GM19193 (cell line): ENCODE data around the gene NINL.

Experiments used
- POLR2A ChIP-seq: IDR thresholded peaks from 4 replicates; pipeline ENCODE4 v1.6.1; 2011; ENCODE audit not compliant: insufficient read depth, insufficient read length; ENCODE audit errors: extremely low read depth

Gene NINL

DNA sequence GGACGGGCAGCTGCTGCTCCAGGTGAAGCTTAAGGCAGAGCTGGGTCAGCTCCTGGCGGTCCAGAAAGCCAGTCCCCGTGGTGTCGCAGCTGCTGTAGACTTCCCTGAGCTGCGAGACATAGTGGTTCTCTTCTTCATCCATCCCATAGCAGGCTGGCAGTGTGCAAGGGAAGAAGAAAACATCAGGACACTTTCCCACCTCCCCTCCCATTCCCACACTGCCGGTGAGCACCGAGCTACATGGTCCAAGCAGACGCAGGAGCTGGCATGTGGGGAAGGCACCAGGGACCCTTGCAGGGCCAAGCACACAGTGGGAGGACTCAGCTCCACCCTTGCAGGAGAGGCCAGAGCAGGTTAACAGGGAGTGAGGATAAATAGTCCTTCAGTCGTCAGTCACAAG lies 58.9 kb downstream of the NINL start:
- TF ChIP-seq POLR2A, result no peak

DNA sequence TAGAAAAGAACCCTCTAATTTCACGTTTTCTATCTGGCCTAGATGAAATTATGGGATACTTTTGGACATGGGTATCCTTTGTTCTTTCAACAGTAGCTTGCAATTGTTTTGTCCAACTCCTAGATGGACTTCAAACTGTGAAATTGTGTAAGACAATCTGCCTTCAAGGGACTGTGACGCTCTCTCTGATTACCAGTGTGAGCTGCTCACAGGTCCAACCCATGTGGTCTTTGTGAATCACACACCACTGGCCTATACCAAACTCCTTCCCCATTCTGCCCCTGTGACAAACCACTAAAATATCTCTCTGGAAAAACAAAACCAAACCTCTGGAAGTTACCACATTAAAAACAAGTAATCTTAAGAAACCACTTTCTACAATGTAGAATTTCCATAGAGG lies 59.5 kb downstream of the NINL start:
- no peak for TF ChIP-seq POLR2A

DNA sequence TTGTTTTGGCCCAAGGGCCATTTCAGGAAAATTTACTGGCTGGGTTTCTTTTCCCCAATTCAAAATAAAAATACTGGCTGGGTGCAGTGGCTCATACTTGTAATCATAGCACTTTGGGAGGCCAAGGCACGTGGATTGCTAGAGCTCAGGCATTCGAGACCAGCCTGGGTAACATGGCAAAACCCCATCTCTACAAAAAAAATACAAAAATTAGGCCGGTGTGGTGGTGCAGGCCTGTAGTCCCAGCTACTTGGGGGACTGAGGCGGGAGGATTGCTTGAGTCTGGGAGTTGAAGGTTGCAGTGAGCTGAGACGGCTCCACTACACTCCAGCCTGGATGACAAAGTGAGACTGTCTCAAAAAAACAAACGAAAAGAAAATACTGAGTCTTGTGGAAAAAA lies 60.0 kb downstream of the NINL start:
- TF ChIP-seq POLR2A, result no peak

DNA sequence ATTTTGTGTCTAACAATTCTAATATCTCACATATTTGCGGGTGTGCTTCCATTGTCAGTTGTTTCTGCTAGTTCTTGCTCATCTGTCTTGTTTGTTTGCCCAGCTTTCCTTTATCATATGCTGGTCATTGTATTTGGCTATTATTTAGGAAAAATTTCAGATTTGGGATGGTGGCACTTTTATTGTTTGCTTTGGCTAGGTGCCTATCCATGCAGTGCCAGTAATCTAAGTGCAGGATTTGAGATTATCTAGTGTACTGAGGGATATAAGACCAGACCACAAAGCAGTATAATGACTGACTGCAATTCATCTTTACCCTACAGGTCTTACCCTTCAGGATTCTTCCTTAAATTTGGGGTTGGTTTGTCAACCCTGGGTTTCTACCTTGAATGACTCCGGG lies 63.9 kb downstream of the NINL start:
- no peak for TF ChIP-seq POLR2A

DNA sequence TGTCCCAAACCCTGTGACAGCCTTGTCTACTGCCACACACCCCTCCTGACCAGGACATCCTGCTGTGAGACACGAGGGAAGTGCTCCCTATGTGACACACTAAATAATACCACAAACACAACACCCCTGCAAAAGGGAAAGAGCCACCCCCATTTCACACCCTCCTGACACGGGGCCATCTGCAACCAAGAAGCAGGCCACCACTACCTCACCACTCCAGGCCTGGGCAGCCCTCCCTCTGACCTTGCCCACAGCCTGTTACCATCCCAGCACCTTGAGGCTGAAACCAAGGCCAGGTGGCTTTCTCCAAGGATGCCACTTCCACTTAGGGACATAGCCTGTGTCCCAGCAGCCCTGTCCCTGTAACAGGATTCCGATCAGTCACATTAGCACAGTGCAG lies 68.2 kb downstream of the NINL start:
- no peak for TF ChIP-seq POLR2A

DNA sequence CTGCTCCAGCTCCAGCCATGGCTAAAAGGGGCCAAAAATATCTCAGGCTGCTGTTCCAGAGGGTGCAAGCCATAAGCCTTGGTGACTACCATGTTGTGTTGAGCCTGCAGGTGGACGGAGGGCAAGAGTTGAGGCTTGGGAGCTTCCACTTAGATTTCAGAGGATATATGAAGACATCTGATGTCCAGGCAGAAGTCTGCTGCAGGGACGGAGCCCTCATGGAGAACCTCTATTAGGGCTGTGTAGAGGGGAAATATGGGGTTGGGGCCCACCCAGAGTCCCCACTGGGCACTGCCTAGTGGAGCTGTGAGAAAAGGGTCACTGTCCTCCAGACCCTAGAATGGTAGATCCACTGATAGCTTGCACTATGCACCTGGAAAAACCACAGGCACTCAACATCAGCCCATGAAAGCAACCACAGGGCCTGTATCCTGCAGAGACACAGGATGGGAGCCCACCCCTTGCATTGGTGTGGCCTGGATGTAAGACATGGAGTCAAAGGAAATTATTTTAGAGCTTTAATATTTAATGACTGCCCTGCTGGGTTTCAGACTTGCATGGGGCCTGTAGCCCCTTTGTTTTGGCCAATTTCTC lies 70.5 kb downstream of the NINL start:
- no peak for TF ChIP-seq POLR2A

DNA sequence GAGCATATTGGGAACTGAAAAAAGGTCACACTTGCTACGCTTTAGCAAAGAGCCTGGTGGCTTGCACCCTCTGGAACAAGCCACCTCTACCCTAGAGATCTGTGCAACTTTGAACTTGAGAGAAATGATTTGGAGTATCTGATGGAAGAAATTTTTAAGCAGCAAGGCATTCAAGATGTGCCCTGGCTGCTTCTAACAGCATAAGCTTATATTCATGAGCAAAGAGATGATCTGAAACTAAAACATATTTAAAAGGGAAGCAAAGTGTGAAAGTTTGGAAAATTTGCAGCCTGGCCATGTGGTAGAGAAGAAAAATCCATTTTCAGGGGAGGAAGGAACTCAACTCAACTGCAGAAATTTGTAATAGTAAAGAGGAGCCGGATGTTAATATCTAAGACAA lies 71.1 kb downstream of the NINL start:
- no peak for TF ChIP-seq POLR2A

DNA sequence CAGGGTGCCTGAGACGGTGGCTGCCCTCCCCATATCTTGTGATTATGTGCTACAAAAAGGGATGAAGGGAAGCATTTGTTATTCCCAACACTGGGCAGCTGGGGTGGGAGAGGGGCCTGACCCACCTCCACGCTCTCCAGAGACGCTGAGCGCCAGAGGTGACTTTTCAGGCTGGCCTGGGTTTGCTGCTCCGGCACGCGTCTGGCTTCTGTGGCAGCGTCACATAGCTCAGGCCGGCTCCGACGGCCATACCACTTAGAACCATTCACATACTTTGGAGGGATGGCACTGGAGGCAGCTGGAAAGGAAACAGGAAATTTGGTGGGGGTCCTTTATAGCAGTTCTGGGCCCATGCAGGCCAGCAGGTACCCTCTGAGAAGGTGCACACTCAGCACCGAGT lies 72.6 kb downstream of the NINL start:
- no peak for TF ChIP-seq POLR2A

DNA sequence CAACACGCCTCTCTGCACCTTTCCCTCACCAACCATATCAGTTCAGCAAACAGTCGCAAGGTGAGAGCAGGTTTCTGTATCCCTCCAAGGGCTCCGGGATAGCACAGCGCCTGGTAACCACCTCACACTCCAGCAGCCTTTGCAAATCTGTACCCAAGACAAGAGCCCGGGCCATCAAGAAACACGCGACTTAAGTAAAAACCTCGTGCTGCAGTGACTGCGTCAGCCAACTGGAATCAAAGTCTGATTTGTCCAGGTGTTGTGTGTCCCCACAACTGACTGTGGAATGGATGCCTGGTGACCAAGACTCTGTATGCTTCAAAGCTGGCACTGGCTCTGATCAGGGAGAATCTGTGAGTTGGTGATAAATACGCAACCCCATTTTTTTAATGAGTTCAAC lies 74.1 kb downstream of the NINL start:
- TF ChIP-seq POLR2A, result no peak

DNA sequence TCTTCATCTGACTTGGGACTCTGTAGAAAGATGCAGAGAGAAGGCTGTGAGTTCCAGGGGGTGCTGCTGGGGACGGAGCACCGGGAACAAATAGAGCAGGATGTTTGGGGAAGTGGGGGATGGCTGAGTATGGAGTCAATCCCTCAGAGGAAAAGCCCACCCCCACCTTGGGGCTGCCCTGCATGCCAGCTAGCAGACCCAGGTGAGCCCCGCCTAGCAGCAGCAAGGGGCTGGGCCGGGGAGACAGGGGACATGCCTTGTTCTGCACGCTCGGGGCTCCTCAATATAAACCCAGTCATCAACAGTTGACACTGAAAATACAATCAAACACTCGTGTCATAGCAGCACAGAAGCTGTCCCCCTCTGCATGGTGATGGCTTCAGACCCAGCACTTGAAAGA lies 74.6 kb downstream of the NINL start:
- no peak for TF ChIP-seq POLR2A

DNA sequence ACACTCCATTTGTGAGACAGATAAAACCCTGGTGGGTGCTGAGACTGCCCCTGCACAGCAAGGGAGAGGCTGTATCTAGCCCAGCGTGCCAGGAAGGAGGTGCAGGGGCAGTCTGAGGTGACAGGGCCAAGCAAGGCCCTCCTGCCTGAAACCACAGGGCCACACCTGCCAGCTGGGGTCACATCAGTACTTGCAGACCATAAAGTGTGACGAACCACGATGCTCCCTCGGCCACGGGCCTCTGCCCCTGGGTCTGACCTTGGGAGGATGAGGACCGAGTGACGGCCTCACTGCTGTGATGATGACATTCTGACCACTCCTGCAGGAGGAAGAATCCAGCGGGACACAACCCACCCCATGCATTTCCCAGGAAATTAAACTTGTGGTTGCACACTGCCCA lies 75.1 kb downstream of the NINL start:
- TF ChIP-seq POLR2A, result no peak

DNA sequence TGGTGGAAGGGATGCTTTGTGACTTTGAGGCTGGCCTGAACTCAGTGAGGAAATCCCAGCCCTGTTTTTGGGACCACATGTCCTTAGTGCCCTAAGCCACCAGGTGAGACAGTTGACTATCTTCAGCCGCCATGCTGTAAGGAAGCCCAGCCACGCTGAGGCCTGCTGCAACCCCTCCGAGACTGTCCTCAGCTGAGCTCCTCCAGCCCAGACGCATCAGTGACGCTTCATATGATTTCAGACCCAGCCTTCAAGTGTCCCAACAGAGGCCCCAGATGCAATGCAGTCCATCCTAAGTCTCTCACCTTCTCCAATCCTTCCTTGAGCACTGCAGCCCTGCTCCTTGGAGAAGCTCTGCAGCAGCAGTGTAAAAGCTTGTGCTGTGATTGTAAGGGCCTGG lies 76.2 kb downstream of the NINL start:
- no peak for TF ChIP-seq POLR2A

DNA sequence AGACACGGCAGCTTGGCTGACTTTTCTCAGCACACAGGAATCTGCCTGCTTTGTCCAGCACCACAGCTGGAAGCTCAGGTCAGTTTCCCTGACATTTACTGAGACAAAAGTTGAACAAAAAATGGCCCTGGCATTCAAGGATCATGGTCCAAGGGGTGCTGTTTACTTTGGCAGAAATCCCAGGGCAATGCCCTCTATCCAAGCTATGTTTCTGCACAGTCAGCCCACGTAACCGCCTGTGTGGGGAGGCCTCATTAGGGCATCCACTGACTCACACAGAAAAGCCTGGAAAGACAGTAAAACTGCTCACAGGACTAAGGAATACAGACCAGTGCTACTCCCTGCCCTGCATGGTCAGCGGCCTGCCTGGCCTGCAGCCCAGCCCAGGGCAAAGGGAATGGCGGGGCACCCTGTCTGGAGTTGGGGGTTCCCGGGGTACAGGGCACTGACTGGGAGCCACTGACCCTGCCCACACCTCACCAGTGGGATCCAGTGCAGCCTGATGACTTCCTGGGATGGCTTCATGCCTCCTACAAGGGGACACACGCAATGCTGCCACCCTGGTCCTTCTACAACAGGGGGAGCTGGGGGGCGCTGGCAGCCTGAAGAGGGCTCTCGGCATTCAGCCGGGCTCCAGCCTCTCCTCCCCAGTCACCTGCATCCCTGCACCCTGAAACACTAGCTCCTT lies 77.1 kb downstream of the NINL start:
- no peak for TF ChIP-seq POLR2A

DNA sequence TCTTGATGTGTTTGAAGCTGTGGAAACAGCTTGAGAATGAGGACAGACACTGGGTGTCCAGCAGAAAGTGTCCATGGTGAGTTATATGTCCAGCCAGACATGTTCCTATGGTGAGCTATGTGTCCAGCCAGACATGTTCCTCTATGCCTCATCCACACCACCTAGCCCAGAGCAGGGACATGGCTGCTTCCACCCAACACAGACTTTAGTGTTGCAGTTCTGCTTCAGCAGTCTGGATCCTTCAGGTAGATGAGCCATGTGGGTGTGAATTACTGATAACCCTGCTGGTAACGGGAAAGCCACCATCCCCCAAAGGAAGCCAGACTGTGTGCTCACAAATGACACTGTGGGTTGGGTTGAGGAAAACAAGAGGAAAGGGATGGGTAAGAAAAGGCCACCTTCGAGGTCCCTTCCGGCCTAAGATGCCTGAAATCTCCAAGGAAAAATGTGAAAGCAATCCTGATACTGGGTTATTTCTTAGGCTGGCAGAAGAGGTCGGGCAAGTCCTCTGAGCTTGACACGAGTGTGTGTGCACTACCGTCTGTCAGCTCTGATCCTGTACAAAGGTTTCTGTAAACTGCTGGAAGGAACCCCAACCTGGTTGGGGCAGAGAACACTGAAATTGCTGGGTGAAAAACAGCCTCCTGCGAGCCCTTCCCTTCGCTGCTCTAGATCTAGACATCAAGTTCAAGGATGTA lies 77.8 kb downstream of the NINL start:
- no peak for TF ChIP-seq POLR2A

DNA sequence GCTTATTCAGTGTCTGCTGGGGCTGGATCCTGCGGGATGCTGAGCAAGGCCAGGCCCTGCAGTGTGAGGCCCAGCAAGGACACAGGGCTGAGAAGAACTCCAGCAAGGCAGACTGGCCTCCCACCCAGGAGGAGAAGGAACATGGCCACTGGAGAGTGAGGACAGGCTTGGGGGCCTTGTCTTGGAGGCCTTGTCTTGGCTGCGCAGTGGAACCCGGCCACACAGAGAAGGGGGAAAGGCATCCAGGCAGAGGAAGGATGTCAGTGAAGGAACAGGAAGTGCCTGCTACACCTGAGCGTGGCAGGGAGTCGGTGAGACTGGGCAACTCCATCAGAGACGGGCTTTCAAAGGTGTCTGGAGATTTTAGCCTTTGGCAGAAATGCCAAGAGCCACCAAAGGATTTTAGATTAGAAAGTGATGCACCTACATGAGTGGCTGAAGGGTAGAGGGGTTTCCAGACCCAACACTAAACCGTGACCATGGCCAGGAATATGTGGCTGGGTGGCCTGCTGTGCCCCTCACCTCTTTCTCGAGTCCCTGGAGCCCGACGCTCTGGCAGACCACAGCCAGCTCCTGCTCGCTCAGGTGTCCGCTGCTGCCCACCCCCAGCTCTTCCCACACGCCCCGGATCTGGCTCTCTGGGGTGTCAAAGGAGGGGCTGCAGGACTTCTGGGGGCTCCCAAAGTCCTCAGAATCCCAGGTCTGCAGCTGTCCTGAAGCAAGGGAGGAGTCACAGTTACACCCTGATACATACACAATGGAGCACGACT lies 80.8 kb downstream of the NINL start:
- no peak for TF ChIP-seq POLR2A
